GM23248 (cell line): ENCODE data around the gene ARSD. TPM values are rescaled to one million over a fixed set of nuclear protein-coding genes. Genes with fewer than 3 reads are reported as not detected.
A peak's percentile ranks its signal among the peaks of the same experiment; 100 is the strongest.

ENCODE experiments used
- DNase-seq: peaks from one replicate; pipeline ENCODE4 v3.0.0-alpha.2; 2015
- H2AFZ ChIP-seq: fragments of 200-600 bp; sonication (generic); 2 replicates; pipeline ENCODE4 v1.6.1; 2016; ENCODE audit warnings: antibody characterized with exemption
- H3F3A ChIP-seq: fragments of 200-600 bp; sonication (generic); 2 replicates; pipeline ENCODE4 v1.6.1; 2016; ENCODE audit warnings: mild to moderate bottlenecking, antibody characterized with exemption, mixed run types; ENCODE audit not compliant: insufficient read depth
- H3K27ac ChIP-seq: fragments of 200-600 bp; sonication (generic); 2 replicates; pipeline ENCODE4 v1.5.1; 2016; ENCODE audit warnings: mild to moderate bottlenecking
- H3K27me3 ChIP-seq: fragments of 200-600 bp; sonication (generic); replicated peaks from 2 replicates; pipeline ENCODE4 v1.6.1; 2016; ENCODE audit warnings: mild to moderate bottlenecking; ENCODE audit not compliant: insufficient read depth
- H3K36me3 ChIP-seq: fragments of 200-600 bp; sonication (generic); 2 replicates; pipeline ENCODE4 v1.6.1; 2016; ENCODE audit warnings: low read depth, mild to moderate bottlenecking
- H3K4me1 ChIP-seq: fragments of 200-600 bp; sonication (generic); 2 replicates; pipeline ENCODE4 v1.6.1; 2016; ENCODE audit warnings: mild to moderate bottlenecking; ENCODE audit not compliant: insufficient read depth
- H3K4me2 ChIP-seq: fragments of 200-600 bp; sonication (generic); one replicate; pipeline ENCODE4 v1.6.1; 2016; ENCODE audit warnings: mild to moderate bottlenecking; ENCODE audit not compliant: unreplicated experiment
- H3K4me3 ChIP-seq: fragments of 200-600 bp; sonication (generic); 2 replicates; pipeline ENCODE4 v1.5.1; 2016; ENCODE audit warnings: mild to moderate bottlenecking
- H3K79me2 ChIP-seq: fragments of 200-600 bp; sonication (generic); 2 replicates; pipeline ENCODE4 v1.6.1; 2016; ENCODE audit warnings: mild to moderate bottlenecking; ENCODE audit not compliant: insufficient read depth
- H3K9ac ChIP-seq: fragments of 200-600 bp; sonication (generic); 2 replicates; pipeline ENCODE4 v1.6.1; 2016; ENCODE audit warnings: mild to moderate bottlenecking
- H3K9me2 ChIP-seq: fragments of 200-600 bp; sonication (generic); 2 replicates; pipeline ENCODE4 v1.6.1; 2016; ENCODE audit warnings: mixed run types, mild to moderate bottlenecking, moderate library complexity; ENCODE audit not compliant: insufficient read depth
- H3K9me3 ChIP-seq: fragments of 200-600 bp; sonication (generic); one replicate; pipeline ENCODE4 v1.6.1; 2017; ENCODE audit warnings: low read depth
- H4K20me1 ChIP-seq: fragments of 200-600 bp; sonication (generic); 2 replicates; pipeline ENCODE4 v1.6.0; 2016; ENCODE audit not compliant: insufficient read depth
- EZH2 ChIP-seq: fragments of 200-600 bp; sonication (generic); IDR thresholded peaks from 2 replicates; pipeline ENCODE4 v1.6.1; 2018; ENCODE audit warnings: antibody characterized with exemption, mild to moderate bottlenecking; ENCODE audit not compliant: insufficient read depth, poor library complexity, severe bottlenecking
- EZH2phosphoT487 ChIP-seq: fragments of 200-600 bp; sonication (generic); IDR thresholded peaks from 2 replicates; pipeline ENCODE4 v1.6.1; 2018; ENCODE audit warnings: antibody characterized with exemption, moderate library complexity, mild to moderate bottlenecking, low read depth; ENCODE audit not compliant: insufficient read depth
- WGBS, 2 experiments: methylation state at CpG; one replicate each; pipeline ENCODE4 v1.1.6; 2015 to 2017; ENCODE audit warnings: low lambda C conversion rate in 2 of 2, low coverage in 1 of 2; ENCODE audit errors: missing lambda C conversion rate in 2 of 2; 5-methylcytosine and 5-hydroxymethylcytosine counted together
- in situ Hi-C: fragments of 300-500 bp; cut with MboI; formaldehyde crosslinking; loops from 2 replicates; pipeline ENCODE4 v1.15.0; 2020
- polyA plus RNA-seq: library from polyadenylated mRNA; unstranded; fragments of >200 nt; fragmentation: Nextera tagmentation; extraction: Ambion mirVana; gene quantifications from 2 replicates; pipeline ENCODE4 v1.2.1, GENCODE V29; 2016
- total RNA-seq: library from RNA; depleted of rRNA; stranded (reverse); fragments of >200 nt; shearing (Covaris generic); gene quantifications from 2 replicates; pipeline ENCODE4 v1.2.3, GENCODE V29; 2014

Gene ARSD
- total and polyA plus RNA-seq, 2 experiments from 2014 or later = 10.7 to 11.7 TPM

DNA sequence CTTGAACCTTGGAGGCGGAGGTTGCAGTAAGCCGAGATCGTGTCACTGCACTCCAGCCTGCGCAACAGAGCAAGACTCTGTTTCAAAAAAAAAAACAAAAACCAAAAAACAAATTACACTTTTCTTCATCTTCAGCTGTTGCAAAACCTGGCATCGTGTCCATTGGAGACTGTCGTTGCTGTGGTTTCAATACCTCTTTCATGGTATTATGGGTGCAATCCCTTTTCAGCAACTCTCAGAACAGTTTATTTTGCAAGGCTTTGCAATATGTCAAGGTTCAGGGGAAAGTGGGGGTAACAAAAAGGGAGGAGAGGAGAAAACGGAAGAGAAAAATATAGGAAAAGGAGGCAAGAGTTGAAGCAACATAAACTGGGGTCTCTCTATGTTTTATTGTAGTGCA is 40.8 kb downstream of the ARSD start:
- 72 to 75% methylated on average over 7 of the region's 7 CpGs for WGBS, 2 experiments
- H3K4me2 ChIP-seq = no peak overlapping the region
- no peaks in the 10 kb centered on the region for H4K20me1 ChIP-seq
- no peaks in the 10 kb centered on the region for H3K79me2 ChIP-seq
- no peaks in the 10 kb centered on the region for H3K9me3 ChIP-seq
- DNase-seq = no peak
- no peaks in the 10 kb centered on the region for H3K9me2 ChIP-seq
- H3K36me3 ChIP-seq = no peaks in the 10 kb centered on the region
- no peak overlapping the region for H3K27ac ChIP-seq
- no peaks in the 10 kb centered on the region for H3F3A ChIP-seq
- no peaks in the 10 kb centered on the region for H3K27me3 ChIP-seq
- H2AFZ ChIP-seq = no peak overlapping the region
- TF ChIP-seq EZH2phosphoT487 = no peak
- no peak overlapping the region for H3K9ac ChIP-seq
- H3K4me1 ChIP-seq = no peaks in the 10 kb centered on the region
- no peak overlapping the region for H3K4me3 ChIP-seq
- in situ Hi-C loops = no loop called here

DNA sequence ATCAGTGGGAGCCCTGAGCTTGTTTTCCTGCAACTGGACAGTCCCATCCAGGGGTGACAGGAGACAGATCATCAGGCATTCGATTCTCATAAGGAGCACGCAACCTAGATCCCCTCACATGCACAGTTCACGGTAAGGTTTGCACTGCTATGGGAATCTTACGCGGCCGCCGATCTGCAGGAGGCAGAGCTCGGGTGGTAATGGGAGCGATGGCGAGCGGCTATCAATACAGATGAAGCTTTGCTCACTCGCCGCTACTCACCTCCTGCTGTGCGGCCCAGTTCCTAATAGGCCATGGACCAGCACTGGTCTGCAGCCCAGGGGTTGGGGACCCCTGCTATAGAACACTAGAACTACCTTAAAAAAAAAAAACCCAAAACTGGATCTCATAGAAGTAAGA is 45.4 kb downstream of the ARSD start:
- H3K36me3 ChIP-seq = no peaks in the 10 kb centered on the region
- in situ Hi-C loops = no loop called here
- no peaks in the 10 kb centered on the region for H3K9me3 ChIP-seq
- H3K27me3 ChIP-seq = no peaks in the 10 kb centered on the region
- H3F3A ChIP-seq = no peaks in the 10 kb centered on the region
- WGBS, 2 experiments = 76% methylated on average over 6 to 14 of the region's 14 CpGs
- H3K9ac ChIP-seq = no peak overlapping the region
- H3K4me2 ChIP-seq = no peak overlapping the region
- no peak overlapping the region for H3K4me3 ChIP-seq
- no peak overlapping the region for H3K27ac ChIP-seq
- DNase-seq = no peak
- no peaks in the 10 kb centered on the region for H3K4me1 ChIP-seq
- H3K79me2 ChIP-seq = no peaks in the 10 kb centered on the region
- no peaks in the 10 kb centered on the region for H3K9me2 ChIP-seq
- no peak overlapping the region for H2AFZ ChIP-seq
- TF ChIP-seq EZH2phosphoT487 = no peak
- no peak for TF ChIP-seq EZH2
- no peaks in the 10 kb centered on the region for H4K20me1 ChIP-seq

DNA sequence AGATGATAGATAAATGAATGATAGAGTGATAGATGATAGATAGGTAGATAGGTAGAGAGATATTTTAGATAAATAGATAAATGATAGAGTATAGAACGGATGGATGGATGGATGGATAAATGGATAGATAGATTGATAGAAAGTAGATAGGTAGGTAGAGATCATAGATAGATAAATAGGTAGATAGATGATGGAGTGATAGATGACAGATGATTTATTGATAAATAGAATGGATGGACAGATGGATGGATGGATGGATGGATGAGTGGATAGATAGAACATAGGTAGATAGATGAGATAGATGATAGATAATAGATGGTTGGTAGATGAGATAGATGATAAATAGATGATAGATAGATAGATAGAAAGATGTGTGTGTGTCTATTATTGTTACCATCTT is 49.5 kb downstream of the ARSD start:
- no peak overlapping the region for H3K27ac ChIP-seq
- H3K36me3 ChIP-seq = no peaks in the 10 kb centered on the region
- no peak for DNase-seq
- no peak overlapping the region for H2AFZ ChIP-seq
- no peak overlapping the region for H3K4me2 ChIP-seq
- WGBS, 2 experiments = 56 to 100% methylated on average over 1 of the region's 1 CpG
- H4K20me1 ChIP-seq = no peaks in the 10 kb centered on the region
- TF ChIP-seq EZH2 (no peak), EZH2phosphoT487 (no peak)
- no peaks in the 10 kb centered on the region for H3K9me3 ChIP-seq
- in situ Hi-C loops = no loop called here
- no peak overlapping the region for H3K4me3 ChIP-seq
- H3F3A ChIP-seq = no peaks in the 10 kb centered on the region
- H3K9me2 ChIP-seq = no peaks in the 10 kb centered on the region
- no peaks in the 10 kb centered on the region for H3K79me2 ChIP-seq
- H3K4me1 ChIP-seq = no peaks in the 10 kb centered on the region
- no peak overlapping the region for H3K9ac ChIP-seq
- H3K27me3 ChIP-seq = no peaks in the 10 kb centered on the region

GRCh38 chrX:2878563-2878962 is 50.6 kb downstream of the ARSD start:
- Histone ChIP-seq H3K9me3 (no peaks in the 10 kb centered on the region), H3K79me2 (no peaks in the 10 kb centered on the region), H3K4me2 (no peak overlapping the region), H4K20me1 (no peaks in the 10 kb centered on the region), H3K4me3 (no peak overlapping the region), H3K36me3 (no peaks in the 10 kb centered on the region), H3K9ac (no peak overlapping the region), H3F3A (no peaks in the 10 kb centered on the region), H3K27me3 (no peaks in the 10 kb centered on the region), H2AFZ (no peak overlapping the region), H3K9me2 (no peaks in the 10 kb centered on the region), H3K4me1 (no peaks in the 10 kb centered on the region), H3K27ac (no peak overlapping the region)
- in situ Hi-C loops = no loop called here
- WGBS, 2 experiments = 19 to 46% methylated on average over 2 of the region's 2 CpGs
- no peak for DNase-seq
- TF ChIP-seq EZH2phosphoT487 (no peak), EZH2 (no peak)

DNA sequence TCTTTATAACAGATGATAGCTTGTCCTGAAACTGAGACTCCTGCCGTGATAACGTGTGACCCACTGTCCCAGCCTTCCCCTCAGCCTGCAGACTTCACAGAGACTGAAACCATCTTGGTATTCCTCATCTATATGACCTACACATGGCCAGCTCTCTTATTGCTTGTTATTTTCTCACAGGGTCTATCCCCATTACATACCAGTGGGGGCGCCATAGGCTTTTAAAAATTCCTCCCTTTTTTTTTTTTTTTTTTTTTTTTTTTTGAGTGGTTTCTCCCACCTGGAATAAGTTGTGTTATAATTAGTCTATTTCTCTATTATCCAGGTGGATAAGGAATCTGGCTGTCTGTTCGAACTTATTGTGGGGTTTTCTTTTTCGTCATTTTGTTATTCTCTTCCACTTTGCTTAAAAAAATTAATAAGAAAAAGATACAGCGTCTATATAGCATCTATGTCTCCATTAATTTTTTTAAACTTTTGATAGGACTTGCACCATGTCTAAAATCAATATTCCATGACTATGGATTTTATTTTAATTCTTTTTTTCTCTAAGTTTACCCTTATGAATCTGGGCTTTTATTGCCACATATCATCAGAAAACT is 53.2 kb downstream of the ARSD start:
- no peak overlapping the region for H3K27ac ChIP-seq
- H4K20me1 ChIP-seq = no peaks in the 10 kb centered on the region
- no peak for TF ChIP-seq EZH2phosphoT487
- no peak for TF ChIP-seq EZH2
- no peak overlapping the region for H2AFZ ChIP-seq
- WGBS, 2 experiments = 45 to 46% methylated on average over 6 of the region's 6 CpGs
- no peaks in the 10 kb centered on the region for H3F3A ChIP-seq
- H3K36me3 ChIP-seq = no peaks in the 10 kb centered on the region
- H3K9me3 ChIP-seq = no peaks in the 10 kb centered on the region
- no peaks in the 10 kb centered on the region for H3K27me3 ChIP-seq
- DNase-seq = peak; percentile 42
- no peak overlapping the region for H3K9ac ChIP-seq
- no peak overlapping the region for H3K4me3 ChIP-seq
- in situ Hi-C loops = no loop called here
- H3K4me2 ChIP-seq = no peak overlapping the region
- no peaks in the 10 kb centered on the region for H3K4me1 ChIP-seq
- no peaks in the 10 kb centered on the region for H3K79me2 ChIP-seq
- no peaks in the 10 kb centered on the region for H3K9me2 ChIP-seq
